ENCODE measurements around the gene DLG2.
"Not testable (repeated sequence)": the region's sequence is repeated elsewhere in the genome, so short reads cannot be mapped to it uniquely, and the experiment has no call there.

The DLG2 gene

GRCh38 chr11:83773950-83774880 is 1852.9 kb downstream of the DLG2 start:
- no peak for DNase-seq (ENCODE audit: low spot score)

- DNase-seq (ENCODE audit: low spot score), result no peak
Measured at GRCh38 chr11:83768489-83768888, 1858.7 kb downstream of the DLG2 start.

- DNase-seq (ENCODE audit: low spot score), result no peak
Measured at GRCh38 chr11:83766932-83767331, 1860.2 kb downstream of the DLG2 start.

- DNase-seq (ENCODE audit: low spot score), result no peak
Measured at GRCh38 chr11:83764643-83765042, 1862.5 kb downstream of the DLG2 start.

GRCh38 chr11:83760932-83761331 is 1866.2 kb downstream of the DLG2 start:
- no peak for DNase-seq (ENCODE audit: low spot score)

DNA sequence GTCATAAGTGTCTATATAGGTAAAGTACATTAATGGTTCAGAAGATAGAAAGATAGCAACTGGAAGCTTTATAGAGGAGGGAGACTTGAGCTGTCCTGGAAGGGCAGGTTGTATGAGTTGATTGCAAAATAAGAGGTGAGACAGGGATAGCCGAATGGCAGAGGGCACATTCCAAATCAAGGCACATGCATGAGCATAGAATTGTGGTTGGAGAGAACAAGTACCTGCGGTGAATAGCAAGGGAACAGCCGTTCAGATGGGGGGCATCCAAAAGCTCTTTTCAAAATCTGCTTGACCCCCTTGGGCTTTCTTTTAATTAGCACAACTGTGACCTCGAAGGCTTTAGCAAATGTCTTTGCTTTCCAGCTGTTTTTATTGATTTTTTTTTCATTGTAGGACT is 1868.0 kb downstream of the DLG2 start:
- no peak for DNase-seq (ENCODE audit: low spot score)

DNA sequence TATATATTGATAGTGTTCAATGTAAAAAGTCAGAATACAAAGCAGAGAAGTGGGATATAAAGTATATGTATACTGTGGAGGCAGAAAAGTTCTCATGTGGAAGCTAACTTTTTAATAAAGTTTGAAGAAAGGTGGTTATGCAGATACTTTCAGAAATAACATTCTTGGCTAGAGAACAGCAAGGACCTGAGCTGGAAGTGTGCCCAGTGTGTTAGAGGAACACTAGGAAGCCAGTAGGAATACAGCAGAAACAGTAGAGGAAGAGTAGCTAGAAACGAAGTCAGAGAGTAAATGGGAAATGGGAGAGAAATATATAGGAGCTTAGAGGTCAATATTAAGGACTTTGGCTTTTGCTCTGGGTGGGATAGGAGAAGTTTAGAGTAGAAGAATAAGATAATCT is 1876.1 kb downstream of the DLG2 start:
- DNase-seq (ENCODE audit: low spot score), result no peak

GRCh38 chr11:83746921-83747585 is 1880.1 kb downstream of the DLG2 start:
- no peak for DNase-seq (ENCODE audit: low spot score)

DNA sequence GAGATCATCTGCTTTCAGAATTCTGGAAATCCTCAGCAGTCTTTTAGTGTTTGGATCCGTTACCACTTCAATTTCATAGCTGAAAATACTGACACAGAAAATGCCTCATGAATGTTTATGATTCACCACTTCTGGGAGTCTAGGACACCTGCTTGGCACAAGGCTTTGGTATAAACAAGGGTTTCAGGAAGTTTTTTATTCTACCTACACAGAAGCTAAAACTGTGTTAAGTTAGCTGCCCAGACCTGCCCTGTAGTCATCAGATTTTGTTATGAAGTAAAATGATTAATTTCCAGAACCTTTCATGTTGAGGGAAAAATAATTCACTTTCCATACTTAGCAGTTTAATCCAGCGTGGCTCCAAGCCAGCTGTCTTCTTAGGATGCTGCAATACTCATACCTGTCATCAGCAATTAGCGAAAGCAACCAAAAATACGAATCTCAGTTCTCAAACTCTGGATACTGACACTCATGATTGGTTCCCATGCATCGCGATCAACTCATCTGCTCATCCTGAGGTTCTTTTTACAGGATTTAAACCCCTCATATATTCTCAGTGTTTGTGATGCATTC is 1882.4 kb downstream of the DLG2 start:
- DNase-seq (ENCODE audit: low spot score), result no peak

DNA sequence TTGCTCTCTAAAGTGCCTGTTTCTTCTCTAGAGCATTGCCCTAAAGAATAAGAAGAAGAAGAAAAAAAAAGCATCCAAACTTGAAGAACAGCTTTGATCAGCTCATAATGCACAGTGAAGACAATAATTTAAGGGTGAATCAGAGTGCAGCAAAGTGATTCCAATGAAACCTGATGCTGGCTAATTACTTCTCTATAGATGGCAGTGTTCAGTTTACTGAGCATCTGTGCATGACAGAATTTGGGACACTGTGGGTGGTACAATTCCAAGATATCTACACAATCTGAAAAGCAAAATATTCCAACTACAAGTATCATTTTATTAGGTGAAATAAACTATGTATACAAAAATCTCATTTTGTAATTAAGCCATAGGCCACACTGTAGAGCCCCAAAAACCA is 1890.5 kb downstream of the DLG2 start:
- no peak for DNase-seq (ENCODE audit: low spot score)

- DNase-seq (ENCODE audit: low spot score), result no peak
Measured at GRCh38 chr11:83734120-83734519, 1893.0 kb downstream of the DLG2 start.

DNA sequence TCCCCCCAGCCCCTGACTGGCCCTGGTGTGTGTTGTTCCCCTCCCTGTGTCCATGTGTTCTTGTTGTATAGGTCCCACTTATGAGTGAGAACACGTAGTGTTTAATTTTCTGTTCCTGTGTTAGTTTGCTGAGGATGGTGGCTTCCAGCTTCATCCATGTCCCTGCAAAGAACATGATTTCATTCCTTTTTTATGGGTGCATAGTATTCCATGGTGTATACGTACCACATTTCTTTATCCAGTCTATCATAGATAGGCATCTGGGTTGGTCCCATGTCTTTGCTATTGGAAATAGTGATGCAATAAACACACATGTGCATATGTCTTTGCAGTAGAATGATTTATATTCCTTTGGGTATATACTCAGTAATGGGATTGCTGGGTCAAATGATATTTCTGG is 1895.9 kb downstream of the DLG2 start:
- not testable (repeated sequence) for DNase-seq (ENCODE audit: low spot score)

GRCh38 chr11:83728281-83728680 is 1898.9 kb downstream of the DLG2 start:
- no peak for DNase-seq (ENCODE audit: low spot score)

GRCh38 chr11:83727251-83727650 is 1899.9 kb downstream of the DLG2 start:
- no peak for DNase-seq (ENCODE audit: low spot score)

DNA sequence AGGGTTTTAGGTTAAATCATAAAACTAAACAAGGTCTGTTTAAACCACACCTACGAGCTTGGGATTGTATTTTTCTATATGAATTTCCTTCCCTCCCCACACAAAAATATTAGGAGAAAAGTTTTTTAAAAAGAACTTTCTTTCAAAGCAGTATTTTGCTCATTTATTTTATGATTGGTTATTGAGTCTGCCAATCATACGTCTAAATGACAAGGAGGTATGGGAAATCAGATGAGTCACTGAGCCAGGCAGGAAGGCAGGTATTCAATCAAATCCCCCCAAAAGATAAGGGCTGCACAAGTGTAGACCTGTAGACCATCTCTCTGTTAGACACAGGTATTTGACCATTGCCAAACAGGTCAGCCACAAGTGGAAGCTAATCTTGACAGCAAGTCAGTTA is 1900.8 kb downstream of the DLG2 start:
- DNase-seq (ENCODE audit: low spot score), result no peak

DNA sequence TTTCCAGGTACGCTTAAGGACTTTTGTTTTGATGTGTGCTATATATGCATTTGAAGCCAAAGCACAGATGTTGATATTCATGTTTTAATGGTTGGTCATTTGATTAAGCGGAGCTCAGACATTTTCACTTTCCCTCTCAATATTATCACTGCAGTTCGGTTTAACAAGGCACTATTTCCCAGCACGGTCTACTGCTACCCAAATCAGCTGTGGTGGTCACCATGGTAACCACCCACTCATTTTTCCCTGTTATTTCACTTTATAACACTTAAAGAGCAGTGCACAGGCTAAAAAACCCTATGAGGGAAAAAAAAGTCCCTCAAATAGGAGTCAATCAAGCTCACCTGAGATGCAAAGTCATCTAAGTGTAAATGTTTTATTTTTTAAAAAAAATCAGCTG is 1901.4 kb downstream of the DLG2 start:
- DNase-seq (ENCODE audit: low spot score), result no peak

GRCh38 chr11:83725269-83725560 is 1901.9 kb downstream of the DLG2 start:
- no peak for DNase-seq (ENCODE audit: low spot score)

DNA sequence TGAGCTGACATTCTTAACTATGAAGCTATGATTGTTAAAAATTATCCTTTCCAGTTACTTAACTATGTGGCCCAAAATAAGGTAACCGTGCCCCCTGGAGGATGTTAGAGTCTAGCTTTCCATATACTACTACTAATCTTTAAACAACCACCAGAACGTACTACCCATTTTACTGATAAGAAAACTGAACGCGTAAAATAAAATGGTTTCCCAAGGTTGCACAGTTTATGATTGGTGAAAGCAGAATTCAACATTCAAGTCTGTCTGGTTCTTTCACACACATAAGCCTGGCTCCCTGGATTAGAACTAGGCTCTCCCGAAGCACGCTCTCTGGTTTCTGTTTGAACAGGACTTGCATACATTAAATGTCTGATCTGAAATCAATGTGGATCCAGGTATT is 1903.1 kb downstream of the DLG2 start:
- no peak for DNase-seq (ENCODE audit: low spot score)

GRCh38 chr11:83722392-83723119 is 1904.6 kb downstream of the DLG2 start:
- no peak for DNase-seq (ENCODE audit: low spot score)

DNA sequence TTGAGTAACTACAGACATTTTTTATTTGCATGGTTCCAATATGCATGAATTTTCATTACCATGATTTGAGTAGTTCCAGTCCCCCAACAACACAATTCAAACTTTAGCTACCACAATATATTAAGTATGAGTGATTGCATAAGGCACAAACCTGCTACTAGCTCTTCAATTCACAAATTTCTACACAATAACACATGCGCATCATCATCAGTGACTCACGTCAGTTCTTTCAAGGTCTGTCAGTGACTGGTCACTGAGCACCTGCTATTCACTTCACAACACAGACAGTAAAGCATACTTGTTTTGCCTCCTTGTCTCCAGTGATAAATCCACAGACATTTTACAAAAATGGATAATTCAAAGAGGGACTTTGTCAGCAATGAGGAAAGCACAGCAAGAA is 1905.9 kb downstream of the DLG2 start:
- no peak for DNase-seq (ENCODE audit: low spot score)

DNA sequence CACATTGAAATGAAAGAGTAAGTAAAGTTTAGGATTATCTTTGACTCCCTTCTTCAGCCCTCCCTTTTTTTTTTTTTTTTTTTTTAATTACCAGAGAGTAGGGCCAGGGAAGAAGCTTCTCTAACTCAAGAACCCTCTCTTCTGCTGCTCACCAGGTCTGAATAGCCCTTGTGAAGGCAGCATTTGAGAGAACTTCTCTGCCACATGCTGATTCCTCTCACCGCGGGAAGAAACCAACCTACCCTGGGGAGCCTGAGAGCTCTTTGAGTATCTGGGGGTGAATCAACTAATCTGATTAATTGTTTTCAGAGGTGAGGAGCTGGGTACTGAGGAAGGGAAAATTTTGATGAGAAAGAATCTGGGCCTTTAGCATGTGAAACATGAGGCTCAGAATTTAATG is 1906.5 kb downstream of the DLG2 start:
- no peak for DNase-seq (ENCODE audit: low spot score)

DNA sequence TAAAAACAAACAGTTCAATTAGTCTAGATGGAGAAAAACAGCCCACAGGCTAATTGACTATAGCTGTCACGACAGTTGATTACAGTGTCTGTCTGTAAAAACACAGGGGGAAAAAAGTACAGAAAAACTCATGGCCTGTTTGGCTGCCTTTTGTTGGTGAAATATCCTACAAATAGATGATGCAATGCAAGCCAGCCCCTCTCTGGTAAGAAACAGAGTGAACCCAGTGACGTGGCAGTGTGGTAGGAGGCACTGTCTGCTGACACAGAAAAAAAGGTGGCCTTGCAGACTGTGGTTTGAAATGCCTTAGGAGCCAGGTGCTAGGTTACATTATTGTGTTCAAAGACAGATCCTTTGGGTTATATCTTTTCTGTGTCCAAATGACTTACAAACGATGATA is 1909.6 kb downstream of the DLG2 start:
- DNase-seq (ENCODE audit: low spot score), result no peak

Data from CD4-positive, alpha-beta T cell treated with Interleukin-2 at 100 ng/mL for 4 hours (primary cell).